ENCODE measurements around the gene ENDOV.
A peak's percentile ranks its signal among the peaks of the same experiment; 100 is the strongest.

Gene ENDOV

DNA sequence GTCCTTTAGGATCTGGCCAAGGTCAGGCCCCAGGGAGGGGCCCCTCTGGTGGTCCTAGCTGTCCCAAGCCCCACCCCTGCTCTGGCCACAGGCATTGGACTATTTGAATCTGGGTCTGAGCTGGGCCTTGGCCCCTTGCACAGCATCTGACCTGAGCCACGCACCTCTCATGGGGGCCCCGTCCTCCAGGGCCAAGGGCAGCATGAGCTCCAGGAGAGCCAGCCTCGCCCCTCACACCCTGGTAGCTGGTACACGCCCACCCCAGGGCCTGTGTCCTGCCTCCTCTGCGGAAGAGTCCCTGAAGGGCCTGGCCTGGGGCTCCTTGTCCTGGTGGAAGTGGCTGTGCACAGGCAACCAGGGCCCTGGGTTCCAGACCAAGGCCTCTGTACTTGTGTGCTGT, 23.8 kb downstream of the ENDOV start:
- no peak overlapping the region for H3K18ac ChIP-seq (ENCODE audit: low read length)
- no peak overlapping the region for H3K27ac ChIP-seq (ENCODE audit: low read depth, low read length)
- no CpG with 5 or more reads among the region's 5 CpGs for WGBS (ENCODE audit: extremely low coverage, insufficient coverage, insufficient read length)
- H3K36me3 ChIP-seq (ENCODE audit: control insufficient read depth in 1 of 2, insufficient read depth in 2 of 2, low read length in 2 of 2) = no peaks in the 10 kb centered on the region
- H2AK5ac ChIP-seq (ENCODE audit: low read length) = no peak overlapping the region
- H4K12ac ChIP-seq (ENCODE audit: low read depth, low read length) = no peak overlapping the region
- H2BK5ac ChIP-seq (ENCODE audit: low read depth, low read length, poor library complexity) = no peak overlapping the region
- H3K23ac ChIP-seq (ENCODE audit: low read length) = no peak overlapping the region
- H3K4me1 ChIP-seq (ENCODE audit: control insufficient read depth in 1 of 2, insufficient read depth in 2 of 2, low read length in 2 of 2) = no peaks in the 10 kb centered on the region
- no peak overlapping the region for H2BK12ac ChIP-seq (ENCODE audit: low read length)
- no peaks in the 10 kb centered on the region for H3K27me3 ChIP-seq (ENCODE audit: insufficient read depth, low read length)
- H3K4me3 ChIP-seq (ENCODE audit: low read depth, low read length) = no peak overlapping the region
- H2AFZ ChIP-seq (ENCODE audit: insufficient read depth, low read length, poor library complexity) = no peak overlapping the region
- H3K9me3 ChIP-seq (ENCODE audit: insufficient read depth, low read depth, low read length) = no peaks in the 10 kb centered on the region
- no peak overlapping the region for H3K14ac ChIP-seq (ENCODE audit: low read length)
- no peak overlapping the region for H3K4me2 ChIP-seq (ENCODE audit: low read length)
- DNase-seq = no peak
- H2BK120ac ChIP-seq (ENCODE audit: insufficient read depth, low read length, poor library complexity) = no peak overlapping the region
- no peak overlapping the region for H4K8ac ChIP-seq (ENCODE audit: low read depth, low read length)
- no peaks in the 10 kb centered on the region for H3K79me2 ChIP-seq (ENCODE audit: control insufficient read depth, insufficient read depth, low read length, poor library complexity)
- H3K4ac ChIP-seq (ENCODE audit: low read depth, low read length) = no peak overlapping the region
- no peaks in the 10 kb centered on the region for H3K79me1 ChIP-seq (ENCODE audit: low read length)
- H3K9ac ChIP-seq (ENCODE audit: low read length) = no peak overlapping the region
- H4K91ac ChIP-seq (ENCODE audit: low read depth, low read length) = no peak overlapping the region

DNA sequence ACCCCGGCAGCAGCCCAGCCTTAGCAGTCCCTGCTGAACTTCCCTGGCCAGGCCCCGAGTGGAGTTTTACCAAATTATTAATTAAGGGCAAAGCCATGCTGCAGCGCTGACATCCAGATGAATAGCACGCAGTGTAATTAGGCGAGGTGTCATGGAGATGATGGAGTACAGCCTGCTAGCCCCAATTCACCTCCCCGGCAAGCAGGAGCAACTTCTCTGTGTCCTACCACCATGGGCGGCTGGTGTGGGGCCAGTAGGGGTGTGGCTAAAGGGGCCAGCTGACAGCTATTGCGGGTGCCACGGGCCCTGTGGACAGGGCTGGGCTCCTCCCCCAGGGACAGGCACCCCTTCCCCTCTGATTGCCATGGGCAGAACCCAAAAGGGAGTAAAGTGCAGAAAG, 24.5 kb downstream of the ENDOV start:
- no peak overlapping the region for H3K23ac ChIP-seq (ENCODE audit: low read length)
- DNase-seq = no peak
- H3K27me3 ChIP-seq (ENCODE audit: insufficient read depth, low read length) = no peaks in the 10 kb centered on the region
- WGBS (ENCODE audit: extremely low coverage, insufficient coverage, insufficient read length) = no CpG with 5 or more reads among the region's 9 CpGs
- H3K9ac ChIP-seq (ENCODE audit: low read length) = no peak overlapping the region
- no peak overlapping the region for H3K4me2 ChIP-seq (ENCODE audit: low read length)
- H2AK5ac ChIP-seq (ENCODE audit: low read length) = no peak overlapping the region
- no peak overlapping the region for H3K4ac ChIP-seq (ENCODE audit: low read depth, low read length)
- H3K9me3 ChIP-seq (ENCODE audit: insufficient read depth, low read depth, low read length) = no peaks in the 10 kb centered on the region
- H3K4me1 ChIP-seq (ENCODE audit: control insufficient read depth in 1 of 2, insufficient read depth in 2 of 2, low read length in 2 of 2) = no peaks in the 10 kb centered on the region
- H3K36me3 ChIP-seq (ENCODE audit: control insufficient read depth in 1 of 2, insufficient read depth in 2 of 2, low read length in 2 of 2) = no peaks in the 10 kb centered on the region
- H3K14ac ChIP-seq (ENCODE audit: low read length) = no peak overlapping the region
- H4K91ac ChIP-seq (ENCODE audit: low read depth, low read length) = no peak overlapping the region
- no peak overlapping the region for H3K4me3 ChIP-seq (ENCODE audit: low read depth, low read length)
- no peak overlapping the region for H3K27ac ChIP-seq (ENCODE audit: low read depth, low read length)
- no peak overlapping the region for H4K12ac ChIP-seq (ENCODE audit: low read depth, low read length)
- no peak overlapping the region for H2BK5ac ChIP-seq (ENCODE audit: low read depth, low read length, poor library complexity)
- no peaks in the 10 kb centered on the region for H3K79me2 ChIP-seq (ENCODE audit: control insufficient read depth, insufficient read depth, low read length, poor library complexity)
- H2AFZ ChIP-seq (ENCODE audit: insufficient read depth, low read length, poor library complexity) = no peak overlapping the region
- H3K79me1 ChIP-seq (ENCODE audit: low read length) = no peaks in the 10 kb centered on the region
- no peak overlapping the region for H2BK120ac ChIP-seq (ENCODE audit: insufficient read depth, low read length, poor library complexity)
- no peak overlapping the region for H3K18ac ChIP-seq (ENCODE audit: low read length)
- no peak overlapping the region for H2BK12ac ChIP-seq (ENCODE audit: low read length)
- no peak overlapping the region for H4K8ac ChIP-seq (ENCODE audit: low read depth, low read length)

DNA sequence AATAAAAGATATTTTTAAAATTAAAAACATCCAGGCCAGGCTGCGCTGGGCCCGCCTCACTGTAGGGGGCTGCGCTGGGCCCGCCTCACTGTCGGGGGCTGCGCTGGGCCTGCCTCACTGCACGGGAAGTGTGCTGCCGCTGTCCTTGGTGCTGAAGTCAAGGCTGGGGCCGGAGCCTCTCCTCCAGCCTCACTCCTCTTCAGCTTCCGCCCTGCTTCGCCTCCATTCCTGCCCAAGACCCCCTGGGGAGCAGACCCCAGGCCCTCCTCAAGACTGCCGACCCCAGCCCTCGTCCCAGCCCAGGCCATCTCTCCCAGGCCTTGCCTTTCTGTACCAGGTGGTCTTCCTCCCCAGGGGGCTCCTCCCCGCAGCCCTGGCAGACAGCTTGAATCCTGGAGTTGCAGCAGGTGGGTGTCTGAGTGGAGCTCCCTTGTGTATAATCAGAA, 26.2 kb downstream of the ENDOV start:
- no peak overlapping the region for H3K14ac ChIP-seq (ENCODE audit: low read length)
- H3K79me2 ChIP-seq (ENCODE audit: control insufficient read depth, insufficient read depth, low read length, poor library complexity) = no peaks in the 10 kb centered on the region
- no peak overlapping the region for H3K9ac ChIP-seq (ENCODE audit: low read length)
- no peak overlapping the region for H2BK120ac ChIP-seq (ENCODE audit: insufficient read depth, low read length, poor library complexity)
- H2BK5ac ChIP-seq (ENCODE audit: low read depth, low read length, poor library complexity) = no peak overlapping the region
- H3K4me3 ChIP-seq (ENCODE audit: low read depth, low read length) = no peak overlapping the region
- H4K8ac ChIP-seq (ENCODE audit: low read depth, low read length) = no peak overlapping the region
- H3K79me1 ChIP-seq (ENCODE audit: low read length) = no peaks in the 10 kb centered on the region
- H4K12ac ChIP-seq (ENCODE audit: low read depth, low read length) = no peak overlapping the region
- no peak overlapping the region for H2AK5ac ChIP-seq (ENCODE audit: low read length)
- peak in 1 of 2 donors; percentile 69 for DNase-seq
- no peak overlapping the region for H4K91ac ChIP-seq (ENCODE audit: low read depth, low read length)
- no peak overlapping the region for H3K23ac ChIP-seq (ENCODE audit: low read length)
- H3K9me3 ChIP-seq (ENCODE audit: insufficient read depth, low read depth, low read length) = no peaks in the 10 kb centered on the region
- H2AFZ ChIP-seq (ENCODE audit: insufficient read depth, low read length, poor library complexity) = no peak overlapping the region
- no peaks in the 10 kb centered on the region for H3K36me3 ChIP-seq (ENCODE audit: control insufficient read depth in 1 of 2, insufficient read depth in 2 of 2, low read length in 2 of 2)
- H3K27ac ChIP-seq (ENCODE audit: low read depth, low read length) = no peak overlapping the region
- H3K4me2 ChIP-seq (ENCODE audit: low read length) = no peak overlapping the region
- H3K4me1 ChIP-seq (ENCODE audit: control insufficient read depth in 1 of 2, insufficient read depth in 2 of 2, low read length in 2 of 2) = no peaks in the 10 kb centered on the region
- H3K18ac ChIP-seq (ENCODE audit: low read length) = no peak overlapping the region
- no peak overlapping the region for H2BK12ac ChIP-seq (ENCODE audit: low read length)
- no peak overlapping the region for H3K4ac ChIP-seq (ENCODE audit: low read depth, low read length)
- H3K27me3 ChIP-seq (ENCODE audit: insufficient read depth, low read length) = no peaks in the 10 kb centered on the region
- WGBS (ENCODE audit: extremely low coverage, insufficient coverage, insufficient read length) = no CpG with 5 or more reads among the region's 14 CpGs

DNA sequence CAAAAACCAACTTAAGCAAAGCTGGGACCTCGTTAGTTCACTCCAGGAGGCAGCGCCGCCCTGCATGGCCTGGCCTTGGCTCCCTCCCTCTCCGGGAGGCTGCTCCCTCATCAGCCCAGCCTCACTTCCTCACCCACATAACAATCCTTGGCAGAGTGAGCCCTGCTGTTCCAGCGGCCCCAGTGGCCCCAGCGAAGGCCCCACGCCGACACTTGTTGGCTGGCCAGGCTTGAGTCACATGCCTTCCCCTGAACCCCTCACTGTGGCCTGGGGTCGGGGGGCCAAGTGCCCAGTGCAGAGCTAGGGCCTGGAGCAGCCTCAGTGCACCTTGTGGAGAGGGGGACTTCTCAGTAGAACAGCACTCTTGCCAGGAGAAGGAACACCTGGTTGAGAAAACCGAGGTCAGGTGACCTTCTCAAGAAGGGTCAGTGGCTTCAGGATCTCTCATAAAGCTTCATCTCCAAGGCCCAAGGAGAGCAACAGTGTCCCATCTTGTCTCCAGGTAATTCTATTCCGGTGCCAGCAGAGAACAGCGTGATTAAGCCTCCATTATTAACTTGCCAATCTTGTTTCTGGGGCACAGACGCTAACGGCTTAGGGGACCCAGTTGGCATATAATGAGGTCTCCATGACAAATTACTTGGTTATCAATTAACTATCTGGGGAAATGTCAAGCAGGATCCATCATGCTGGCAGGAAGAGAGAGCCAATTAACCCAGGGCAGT, 26.8 kb downstream of the ENDOV start:
- H3K23ac ChIP-seq (ENCODE audit: low read length) = no peak overlapping the region
- no peak overlapping the region for H2BK120ac ChIP-seq (ENCODE audit: insufficient read depth, low read length, poor library complexity)
- H3K14ac ChIP-seq (ENCODE audit: low read length) = no peak overlapping the region
- H3K4me2 ChIP-seq (ENCODE audit: low read length) = no peak overlapping the region
- no peak overlapping the region for H3K4ac ChIP-seq (ENCODE audit: low read depth, low read length)
- no peak overlapping the region for H3K18ac ChIP-seq (ENCODE audit: low read length)
- no peak overlapping the region for H4K12ac ChIP-seq (ENCODE audit: low read depth, low read length)
- no peak overlapping the region for H3K4me3 ChIP-seq (ENCODE audit: low read depth, low read length)
- no peak overlapping the region for H2BK5ac ChIP-seq (ENCODE audit: low read depth, low read length, poor library complexity)
- H3K9me3 ChIP-seq (ENCODE audit: insufficient read depth, low read depth, low read length) = no peaks in the 10 kb centered on the region
- DNase-seq = no peak
- no peaks in the 10 kb centered on the region for H3K36me3 ChIP-seq (ENCODE audit: control insufficient read depth in 1 of 2, insufficient read depth in 2 of 2, low read length in 2 of 2)
- H2AK5ac ChIP-seq (ENCODE audit: low read length) = no peak overlapping the region
- no peak overlapping the region for H3K27ac ChIP-seq (ENCODE audit: low read depth, low read length)
- H3K79me2 ChIP-seq (ENCODE audit: control insufficient read depth, insufficient read depth, low read length, poor library complexity) = no peaks in the 10 kb centered on the region
- no peak overlapping the region for H2BK12ac ChIP-seq (ENCODE audit: low read length)
- no peak overlapping the region for H4K8ac ChIP-seq (ENCODE audit: low read depth, low read length)
- no peaks in the 10 kb centered on the region for H3K4me1 ChIP-seq (ENCODE audit: control insufficient read depth in 1 of 2, insufficient read depth in 2 of 2, low read length in 2 of 2)
- H3K9ac ChIP-seq (ENCODE audit: low read length) = no peak overlapping the region
- no peak overlapping the region for H2AFZ ChIP-seq (ENCODE audit: insufficient read depth, low read length, poor library complexity)
- no peaks in the 10 kb centered on the region for H3K27me3 ChIP-seq (ENCODE audit: insufficient read depth, low read length)
- H4K91ac ChIP-seq (ENCODE audit: low read depth, low read length) = no peak overlapping the region
- no CpG with 5 or more reads among the region's 14 CpGs for WGBS (ENCODE audit: extremely low coverage, insufficient coverage, insufficient read length)
- no peaks in the 10 kb centered on the region for H3K79me1 ChIP-seq (ENCODE audit: low read length)

All from trophoblast cell (in vitro differentiated cells and primary cell).